HG02981 (cell line): Measurements from ENCODE around the gene PANK3.
"Not testable (repeated sequence)": the region's sequence is repeated elsewhere in the genome, so short reads cannot be mapped to it uniquely, and the experiment has no call there.

Source experiments
- ATAC-seq: cut with Tn5 transposase; IDR thresholded peaks from one replicate; pipeline ENCODE4 v1.9.1; 2021; ENCODE audit warnings: mild to moderate bottlenecking, moderate library complexity; ENCODE audit not compliant: unreplicated experiment

Gene PANK3

GRCh38 chr5:168553377-168554130 is 25.6 kb downstream of the PANK3 start:
- ATAC-seq, result no peak

DNA sequence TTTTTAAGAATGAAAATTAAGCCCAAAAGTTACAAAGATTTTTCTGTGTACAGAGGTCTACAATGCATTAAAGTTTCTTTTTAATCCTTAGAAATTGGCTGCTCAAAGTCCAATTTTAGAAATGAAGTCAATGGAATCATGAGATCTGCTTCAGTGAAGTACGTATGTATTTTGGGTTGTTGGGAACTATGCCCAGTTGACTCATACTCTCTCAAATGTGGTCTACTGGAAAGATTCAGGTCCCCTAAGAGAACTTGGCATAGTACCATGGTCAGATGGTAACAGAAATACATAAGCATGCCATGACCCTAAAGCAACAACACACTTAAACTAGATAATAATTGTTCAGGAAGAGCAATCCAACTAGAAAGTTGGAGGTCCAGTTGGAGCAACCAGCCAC is 27.0 kb downstream of the PANK3 start:
- no peak for ATAC-seq

DNA sequence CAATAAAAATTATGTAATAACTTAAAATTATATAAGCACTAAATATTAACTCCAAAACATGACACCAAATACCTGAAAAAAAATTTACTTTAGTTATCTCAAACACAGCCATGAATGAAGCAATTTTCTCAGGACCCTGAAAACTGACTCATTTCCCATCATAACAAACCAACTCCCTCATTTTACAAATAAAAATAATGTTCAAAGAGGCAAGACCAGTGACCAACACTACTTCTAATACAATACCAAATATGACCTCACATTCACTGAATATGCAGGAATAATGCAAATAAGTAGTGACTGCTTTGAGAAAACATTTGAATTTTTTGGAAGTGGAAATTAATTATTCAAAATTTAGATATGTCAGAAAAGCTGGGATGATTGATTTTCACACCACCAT is 28.5 kb downstream of the PANK3 start:
- ATAC-seq, result no peak

GRCh38 chr5:168549554-168549953 is 29.6 kb downstream of the PANK3 start:
- no peak for ATAC-seq

GRCh38 chr5:168537176-168537575 is 42.0 kb downstream of the PANK3 start:
- ATAC-seq, result no peak

DNA sequence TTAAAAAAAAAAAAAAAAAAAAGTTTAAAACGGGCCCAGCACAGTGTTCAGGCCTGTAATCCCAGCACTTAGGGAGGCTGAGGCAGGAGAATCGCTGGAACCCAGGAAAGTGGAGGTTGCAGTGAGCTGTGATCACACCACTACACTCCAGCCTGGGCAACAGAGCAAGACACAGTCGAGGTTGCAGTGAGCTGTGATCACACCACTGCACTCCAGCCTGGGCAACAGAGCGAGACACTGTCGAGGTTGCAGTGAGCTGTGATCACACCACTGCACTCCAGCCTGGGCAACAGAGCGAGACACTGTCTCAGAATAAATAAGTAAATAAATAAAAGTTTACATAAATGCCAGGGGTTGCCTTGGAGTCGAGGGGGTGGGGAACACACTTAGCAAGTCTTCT is 44.8 kb downstream of the PANK3 start:
- not testable (repeated sequence) for ATAC-seq

- no peak for ATAC-seq
Observed at GRCh38 chr5:168531987-168532864, 46.9 kb downstream of the PANK3 start.

DNA sequence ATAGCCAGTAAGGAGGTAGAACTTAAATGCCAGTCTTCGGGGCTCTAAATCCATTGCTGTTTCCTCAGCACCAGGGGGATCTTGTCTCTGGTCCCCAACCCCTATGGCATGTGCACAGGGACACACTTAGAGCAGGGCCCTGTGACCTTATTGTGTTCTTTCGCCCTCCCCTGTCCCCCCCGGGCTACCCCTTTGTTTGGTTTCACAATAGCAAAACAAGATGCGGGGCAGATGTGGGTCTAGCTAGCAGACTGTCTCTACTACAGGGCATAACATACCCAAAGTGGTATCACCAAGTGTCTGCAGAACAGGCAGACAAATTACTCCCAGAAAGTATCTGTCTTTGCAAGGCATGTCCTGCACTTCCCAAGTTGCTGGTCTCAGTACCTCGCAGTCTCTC is 48.0 kb downstream of the PANK3 start:
- ATAC-seq, result no peak

DNA sequence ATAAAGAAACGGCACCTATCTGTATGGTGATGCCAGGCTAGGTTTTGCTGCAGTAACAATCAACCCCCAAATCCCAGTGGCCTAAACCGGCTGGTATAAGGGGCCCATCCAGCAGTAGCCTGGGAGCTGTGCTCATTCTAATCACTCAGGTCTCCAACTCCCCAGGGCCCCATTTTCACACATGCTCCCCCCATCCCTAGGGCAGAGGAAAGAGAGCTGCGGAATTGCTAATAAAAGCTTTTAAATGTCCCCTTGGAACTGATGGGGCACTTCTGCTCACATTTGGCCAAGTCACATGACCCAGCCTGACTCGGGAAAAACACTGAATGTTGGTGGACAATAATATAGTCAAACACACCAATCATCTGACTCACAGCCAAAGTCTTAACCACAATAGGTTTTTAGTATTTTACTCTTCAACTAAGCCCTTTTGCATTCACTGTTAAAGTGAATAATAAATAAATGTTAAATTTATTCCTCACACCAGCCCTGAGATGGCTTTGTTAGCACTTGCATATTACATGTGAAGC is 48.5 kb downstream of the PANK3 start:
- ATAC-seq, result no peak

DNA sequence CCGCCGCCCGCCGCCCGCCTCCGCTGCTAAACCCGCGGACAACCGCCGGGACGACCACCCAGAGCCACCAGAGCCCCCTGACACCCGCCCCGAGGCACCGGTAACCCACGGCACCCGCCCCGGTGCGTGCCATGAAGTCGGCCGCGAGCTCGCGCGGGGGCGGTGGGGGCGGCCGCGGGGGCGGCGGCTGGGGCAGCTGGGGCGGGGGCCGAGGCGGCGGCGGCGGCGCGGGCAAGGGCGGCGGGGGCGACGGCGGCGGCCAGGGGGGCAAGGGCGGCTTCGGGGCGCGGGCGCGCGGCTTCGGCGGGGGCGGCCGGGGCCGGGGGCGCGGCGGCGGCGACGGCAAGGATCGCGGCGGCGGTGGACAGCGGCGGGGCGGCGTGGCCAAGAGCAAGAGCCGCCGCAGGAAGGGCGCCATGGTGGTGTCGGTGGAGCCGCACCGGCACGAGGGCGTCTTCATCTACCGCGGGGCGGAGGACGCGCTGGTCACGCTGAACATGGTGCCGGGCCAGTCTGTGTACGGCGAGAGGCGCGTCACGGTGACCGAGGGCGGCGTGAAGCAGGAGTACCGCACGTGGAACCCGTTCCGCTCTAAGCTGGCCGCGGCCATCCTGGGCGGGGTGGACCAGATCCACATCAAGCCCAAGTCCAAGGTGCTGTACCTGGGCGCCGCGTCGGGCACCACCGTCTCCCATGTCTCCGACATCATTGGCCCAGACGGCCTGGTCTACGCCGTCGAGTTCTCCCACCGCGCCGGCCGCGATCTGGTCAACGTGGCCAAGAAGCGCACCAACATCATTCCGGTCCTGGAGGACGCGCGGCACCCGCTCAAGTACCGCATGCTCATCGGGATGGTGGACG is 49.6 kb downstream of the PANK3 start:
- no peak for ATAC-seq

DNA sequence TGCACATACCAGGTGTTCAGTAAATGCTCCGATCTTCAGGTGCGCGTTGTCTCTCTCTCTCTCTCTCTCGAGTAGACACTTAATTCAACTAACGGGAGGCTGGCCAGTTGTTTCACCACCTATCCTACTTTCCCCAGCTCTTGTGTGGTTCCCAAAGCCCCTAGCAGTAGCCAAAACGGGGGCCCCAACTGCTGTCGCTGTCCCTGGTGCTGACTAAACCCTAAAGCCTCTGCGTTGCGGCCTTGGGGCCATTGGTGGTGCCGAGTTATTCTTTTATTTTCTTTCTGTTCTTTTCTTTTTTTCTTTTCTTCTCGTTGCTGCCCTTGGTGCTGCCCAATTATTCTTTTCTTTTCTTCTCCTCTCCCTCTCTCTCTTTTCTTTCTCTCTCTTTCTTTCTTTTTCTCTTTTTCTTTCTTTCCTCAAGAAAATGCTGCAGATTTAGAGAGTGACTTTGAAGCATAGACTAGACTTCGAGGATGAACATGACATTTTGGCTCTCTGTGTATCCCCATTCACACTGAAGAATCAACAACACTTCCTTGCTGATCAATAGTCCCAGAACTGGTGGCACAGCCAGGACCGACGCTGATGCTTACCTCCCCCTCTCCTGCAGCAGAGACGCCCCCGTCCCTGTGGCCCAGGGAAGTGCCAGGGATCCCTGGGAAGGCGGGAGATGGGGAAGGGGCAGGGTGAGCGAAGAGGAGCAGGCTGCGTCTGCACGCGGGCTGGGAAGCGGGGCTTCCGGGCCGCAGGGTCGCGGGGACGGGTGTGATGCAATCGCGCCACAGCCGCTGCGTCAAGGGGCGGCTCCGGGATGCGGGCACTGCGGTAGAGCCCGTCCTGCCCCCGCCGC is 50.4 kb downstream of the PANK3 start, which contains the start of gene FBLL1:
TSS of gene FBLL1 (plus strand) at position 785 of the 853 bp plus-strand sequence. CDS start 200 bp downstream, outside the sequence.
- ATAC-seq, result no peak

- ATAC-seq, result no peak
Observed at GRCh38 chr5:168527756-168528295, 51.3 kb downstream of the PANK3 start.

- no peak for ATAC-seq
Observed at GRCh38 chr5:168525856-168526255, 53.3 kb downstream of the PANK3 start.

- ATAC-seq, result no peak
Observed at GRCh38 chr5:168513861-168514428, 65.2 kb downstream of the PANK3 start.

- no peak for ATAC-seq
Observed at GRCh38 chr5:168502563-168503237, 76.5 kb downstream of the PANK3 start.
